Naive B cell (primary cell): ENCODE results near the gene ALDH18A1. TPM values are rescaled to one million over a fixed set of nuclear protein-coding genes. Genes with fewer than 3 reads are reported as not detected.
A peak's percentile ranks its signal among the peaks of the same experiment; 100 is the strongest.

Experiments used
- ATAC-seq, 2 donors: fragments of 150-1000 bp; cut with Tn5 transposase; 2 replicates each; pipeline ENCODE4 v1.10.0; 2021; ENCODE audit warnings: low read depth in 2 of 2, mild to moderate bottlenecking in 2 of 2, moderate library complexity in 2 of 2
- DNase-seq: peaks from one replicate; pipeline ENCODE4 v3.0.0; 2022
- H3K27ac Mint-ChIP-seq, 6 donors: one replicate each; pipeline ENCODE4 v1.8.0; 2020 to 2022; ENCODE audit warnings: mild to moderate bottlenecking in 6 of 6, mixed read lengths in 6 of 6, moderate library complexity in 5 of 6, inconsistent platforms in 2 of 6
- H3K27me3 Mint-ChIP-seq, 3 donors: one replicate each; pipeline ENCODE4 v1.8.0; 2021 to 2022; ENCODE audit warnings: mixed read lengths in 3 of 3, mild to moderate bottlenecking in 1 of 3
- H3K36me3 Mint-ChIP-seq, 2 donors: one replicate each; pipeline ENCODE4 v1.8.0; 2020 to 2022; ENCODE audit warnings: mixed read lengths in 2 of 2, inconsistent platforms in 1 of 2, mild to moderate bottlenecking in 1 of 2
- H3K4me1 Mint-ChIP-seq, 3 donors: one replicate each; pipeline ENCODE4 v1.8.0; 2020 to 2022; ENCODE audit warnings: mixed read lengths in 3 of 3, inconsistent platforms in 1 of 3, mild to moderate bottlenecking in 1 of 3, moderate library complexity in 1 of 3
- H3K4me3 Mint-ChIP-seq, 8 donors: one replicate each; pipeline ENCODE4 v1.8.0; 2020 to 2022; ENCODE audit warnings: mild to moderate bottlenecking in 8 of 8, mixed read lengths in 8 of 8, moderate library complexity in 8 of 8, inconsistent platforms in 2 of 8
- H3K9me3 Mint-ChIP-seq, 7 donors: one replicate each; pipeline ENCODE4 v1.8.0; 2020 to 2022; ENCODE audit warnings: mixed read lengths in 7 of 7, mild to moderate bottlenecking in 5 of 7, inconsistent platforms in 2 of 7, moderate library complexity in 1 of 7
- polyA plus RNA-seq, 6 donors: library from polyadenylated mRNA; unstranded; fragments of 300-500 nt; fragmentation: Illumina TruSeq; gene quantifications; one replicate each; pipeline ENCODE4 v1.2.3, GENCODE V29; 2021; ENCODE audit warnings: low read depth in 6 of 6

Gene ALDH18A1
- polyA plus RNA-seq, 6 donors from 2014 or later: 32.7 to 61.8 (median 45.5) TPM

DNA sequence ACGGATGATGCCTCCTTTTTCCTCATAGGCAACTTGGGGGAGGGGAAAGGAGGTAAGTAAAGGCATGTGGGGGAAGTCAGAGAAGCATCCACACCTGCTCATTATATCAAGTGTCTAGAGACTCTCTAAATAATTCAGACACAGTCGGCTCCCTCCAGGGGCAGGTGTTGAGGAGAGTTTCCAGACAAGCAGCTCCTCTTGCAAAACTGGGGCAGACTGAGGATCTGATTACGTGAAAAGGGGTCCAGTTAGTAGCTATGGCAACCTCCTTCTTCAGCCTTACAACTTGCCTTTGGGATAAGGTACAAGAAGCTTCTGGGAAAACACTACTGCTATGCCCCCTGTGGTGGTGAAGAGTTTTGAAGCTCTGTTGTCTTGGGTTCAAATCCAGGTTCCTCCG lies 56.4 kb downstream of the ALDH18A1 start:
- H3K36me3 Mint-ChIP-seq: peaks cover 0 to 2% of the 10 kb centered on the region in 2 donors
- H3K4me3 Mint-ChIP-seq: no peak overlapping the region
- ATAC-seq (no peak), DNase-seq (no peak)
- H3K27me3 Mint-ChIP-seq: peaks cover 4 to 15% (median 5%) of the 10 kb centered on the region in 3 donors
- peaks cover 0 to 3% (median 0%) of the 10 kb centered on the region in 3 donors for H3K4me1 Mint-ChIP-seq
- H3K9me3 Mint-ChIP-seq: no peaks in the 10 kb centered on the region
- no peak overlapping the region for H3K27ac Mint-ChIP-seq

DNA sequence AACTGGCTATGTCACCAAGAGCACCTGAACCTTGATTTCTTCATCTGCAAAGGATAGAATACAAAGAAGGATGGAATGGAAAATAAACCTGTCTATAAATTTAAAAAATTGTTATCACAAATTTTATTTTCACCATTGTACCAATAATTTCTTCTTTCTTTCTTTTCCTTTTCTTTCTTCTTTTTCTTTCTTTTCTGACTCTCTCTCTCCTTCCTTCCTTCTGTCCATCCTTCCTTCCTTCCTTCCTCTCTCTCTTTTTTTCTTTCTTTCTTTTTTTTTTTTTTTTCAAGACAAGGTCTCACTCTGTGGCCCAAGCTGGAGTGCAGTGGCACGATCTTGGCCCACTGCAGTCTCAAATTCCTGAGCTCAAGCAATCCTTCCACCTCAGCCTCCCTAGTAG lies 58.7 kb downstream of the ALDH18A1 start:
- H3K9me3 Mint-ChIP-seq: peaks cover 0 to 1% (median 0%) of the 10 kb centered on the region in 7 donors
- H3K36me3 Mint-ChIP-seq: no peaks in the 10 kb centered on the region
- DNase-seq (no peak), ATAC-seq (no peak)
- no peak overlapping the region for H3K4me3 Mint-ChIP-seq
- H3K27ac Mint-ChIP-seq: peak overlapping the region in 2 of 6 donors; percentile 38 to 76
- peaks cover 0 to 3% (median 3%) of the 10 kb centered on the region in 3 donors for H3K4me1 Mint-ChIP-seq
- H3K27me3 Mint-ChIP-seq: peaks cover 4 to 20% (median 5%) of the 10 kb centered on the region in 3 donors

DNA sequence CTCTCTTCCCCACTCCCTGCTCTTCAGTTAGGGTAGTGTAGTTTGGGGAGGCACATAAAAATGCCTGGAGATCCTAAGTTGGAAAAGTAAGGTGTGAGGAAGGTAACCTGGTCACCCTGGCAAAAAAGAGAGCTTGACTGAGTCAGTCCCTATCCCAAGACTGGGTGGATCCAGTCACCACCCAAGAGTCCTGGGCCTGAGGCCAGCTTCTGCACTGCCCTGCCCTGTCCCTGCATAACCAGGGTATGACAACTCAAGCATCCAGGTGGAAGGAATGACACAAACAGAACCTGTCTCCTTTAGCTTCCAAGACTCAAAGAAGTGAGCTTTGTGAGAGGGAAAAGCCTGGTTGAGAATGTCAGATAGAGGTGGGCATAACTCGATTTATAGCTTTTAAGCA lies 68.5 kb downstream of the ALDH18A1 start:
- no peak for DNase-seq
- no peaks in the 10 kb centered on the region for H3K36me3 Mint-ChIP-seq
- H3K9me3 Mint-ChIP-seq: peaks cover 0 to 2% (median 0%) of the 10 kb centered on the region in 7 donors
- ATAC-seq: no peak
- peaks cover 0 to under 1% (median 0%) of the 10 kb centered on the region in 3 donors for H3K4me1 Mint-ChIP-seq
- H3K27ac Mint-ChIP-seq: peak overlapping the region in 1 of 6 donors; percentile 27
- no peak overlapping the region for H3K4me3 Mint-ChIP-seq
- peaks cover 11 to 14% (median 14%) of the 10 kb centered on the region in 3 donors for H3K27me3 Mint-ChIP-seq

DNA sequence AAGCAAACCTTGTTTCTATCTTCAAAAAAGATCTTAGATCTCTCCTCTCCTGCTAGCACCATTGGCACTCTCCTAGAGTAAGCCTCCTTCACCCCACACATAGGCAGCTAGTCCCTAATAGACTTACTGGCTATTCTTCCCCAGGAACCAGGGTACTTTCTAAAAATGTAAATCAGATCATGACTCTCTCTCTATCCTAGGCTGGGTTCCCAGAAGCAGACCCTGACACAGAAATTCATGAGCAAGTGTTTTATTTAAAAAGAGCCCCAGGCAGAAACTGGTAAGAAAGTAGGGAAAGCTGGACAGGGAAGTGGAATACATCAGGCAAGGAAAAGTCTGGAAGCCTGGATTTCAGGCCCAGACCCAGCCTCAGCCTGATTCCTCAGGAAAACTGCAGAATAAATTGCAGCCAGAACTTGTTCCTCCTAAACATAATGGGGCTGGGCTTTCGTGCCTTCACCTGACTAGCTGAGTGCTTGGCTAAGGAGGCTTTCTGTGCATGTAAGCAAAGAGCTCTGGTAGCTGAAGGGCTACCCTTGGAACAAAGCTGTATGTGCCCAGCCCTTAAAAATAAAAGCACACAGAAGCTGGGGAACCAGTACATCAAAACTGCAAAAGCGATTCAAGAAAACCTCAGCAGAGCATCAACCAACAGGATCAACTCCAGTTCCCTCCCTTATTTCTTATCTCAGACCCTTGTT lies 76.5 kb downstream of the ALDH18A1 start:
- H3K9me3 Mint-ChIP-seq: no peaks in the 10 kb centered on the region
- H3K36me3 Mint-ChIP-seq: no peaks in the 10 kb centered on the region

DNA sequence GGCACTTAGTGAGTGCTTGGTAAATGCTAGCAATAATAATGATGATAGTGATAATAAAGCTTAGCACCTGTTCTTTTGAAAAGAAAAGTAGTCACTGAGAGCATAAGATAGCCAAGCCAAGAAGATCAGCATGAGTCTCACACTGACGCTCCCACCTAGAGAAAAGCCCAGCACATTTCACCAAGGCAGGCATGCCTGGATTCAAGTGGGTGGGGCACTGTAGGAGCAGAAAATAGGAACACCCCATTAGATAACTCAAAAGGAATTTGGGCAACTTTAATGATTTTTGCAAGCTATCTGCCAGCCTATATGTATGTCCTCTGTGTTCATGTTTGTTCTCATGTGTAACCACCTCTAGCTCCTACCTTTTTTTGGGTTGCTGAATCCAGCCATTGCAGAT lies 77.2 kb downstream of the ALDH18A1 start:
- H3K4me1 Mint-ChIP-seq: no peaks in the 10 kb centered on the region

More for the DNA sequence above, 76.5 kb downstream of the ALDH18A1 start:
- Mint-ChIP-seq H3K4me1 (no peaks in the 10 kb centered on the region), H3K27ac (peak overlapping the region in 1 of 6 donors; percentile 26), H3K27me3 (peaks cover 34 to 54% (median 44%) of the 10 kb centered on the region in 3 donors), H3K4me3 (no peak overlapping the region)
- DNase-seq: no peak
- no peak for ATAC-seq

DNA sequence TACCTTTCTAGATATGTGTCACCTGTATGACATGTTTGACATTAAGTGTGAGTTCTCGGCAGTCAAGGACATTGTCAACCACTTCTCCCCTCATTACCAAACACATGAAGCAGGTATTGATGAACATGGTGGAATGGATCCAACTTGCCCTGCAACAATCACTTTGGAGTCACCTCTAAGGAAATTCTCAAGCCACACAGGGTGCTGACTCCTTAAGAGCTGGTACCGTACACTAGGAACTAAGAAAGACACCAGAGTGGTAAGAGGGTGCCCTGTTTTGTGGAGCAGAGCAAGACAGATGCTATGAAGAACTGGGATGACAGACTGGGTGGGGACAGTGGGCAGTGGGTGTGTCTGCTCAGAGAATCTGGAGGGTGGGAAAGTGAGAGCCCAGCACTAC lies 77.9 kb downstream of the ALDH18A1 start:
- Mint-ChIP-seq H3K4me3 (no peak overlapping the region), H3K9me3 (no peaks in the 10 kb centered on the region), H3K27ac (no peak overlapping the region), H3K27me3 (peaks cover 47 to 66% (median 51%) of the 10 kb centered on the region in 3 donors), H3K4me1 (no peaks in the 10 kb centered on the region), H3K36me3 (no peaks in the 10 kb centered on the region)
- DNase-seq (no peak), ATAC-seq (no peak)

More for the DNA sequence above, 77.2 kb downstream of the ALDH18A1 start:
- Mint-ChIP-seq H3K4me3 (no peak overlapping the region), H3K36me3 (no peaks in the 10 kb centered on the region), H3K27ac (no peak overlapping the region), H3K27me3 (peaks cover 41 to 59% (median 46%) of the 10 kb centered on the region in 3 donors), H3K9me3 (no peaks in the 10 kb centered on the region)
- DNase-seq (no peak), ATAC-seq (no peak)

DNA sequence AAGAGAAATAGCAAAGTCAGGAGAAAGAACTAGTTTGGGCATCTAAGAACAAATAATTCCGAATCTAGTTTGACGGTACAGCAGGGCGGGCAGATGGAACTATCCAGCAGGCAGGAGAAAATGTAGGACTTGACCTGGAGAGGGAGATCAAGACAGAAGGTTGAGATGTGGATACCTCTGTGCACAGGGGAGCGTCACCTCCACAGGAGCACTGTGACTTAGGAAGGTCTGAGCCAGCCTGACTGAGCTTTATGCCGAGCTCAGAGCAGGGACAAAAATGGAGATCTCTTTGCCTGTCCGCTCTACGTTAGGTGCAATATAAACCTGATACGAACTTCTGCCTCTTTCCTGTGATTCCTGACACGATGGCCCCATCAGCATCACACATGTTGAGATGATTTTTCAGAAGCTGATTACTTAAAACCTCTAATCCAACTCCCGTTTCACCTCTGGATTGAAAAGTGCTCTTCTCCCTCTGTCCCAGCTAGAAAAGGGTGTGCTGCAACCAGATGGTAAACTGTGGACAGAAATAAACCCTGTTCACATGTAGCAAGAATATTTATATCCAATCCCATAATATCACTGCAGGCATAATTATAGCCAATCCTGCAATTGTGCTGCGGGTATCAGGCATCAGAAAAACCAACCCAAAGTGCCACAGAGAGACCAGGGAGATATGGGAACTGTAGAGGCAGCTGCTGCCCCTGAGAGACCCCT lies 81.7 kb downstream of the ALDH18A1 start:
- H3K27me3 Mint-ChIP-seq: peaks cover 30 to 40% (median 36%) of the 10 kb centered on the region in 3 donors
- H3K9me3 Mint-ChIP-seq: no peaks in the 10 kb centered on the region
- no peaks in the 10 kb centered on the region for H3K36me3 Mint-ChIP-seq
- ATAC-seq: no peak
- no peak overlapping the region for H3K4me3 Mint-ChIP-seq
- H3K4me1 Mint-ChIP-seq: no peaks in the 10 kb centered on the region
- DNase-seq: no peak
- no peak overlapping the region for H3K27ac Mint-ChIP-seq

DNA sequence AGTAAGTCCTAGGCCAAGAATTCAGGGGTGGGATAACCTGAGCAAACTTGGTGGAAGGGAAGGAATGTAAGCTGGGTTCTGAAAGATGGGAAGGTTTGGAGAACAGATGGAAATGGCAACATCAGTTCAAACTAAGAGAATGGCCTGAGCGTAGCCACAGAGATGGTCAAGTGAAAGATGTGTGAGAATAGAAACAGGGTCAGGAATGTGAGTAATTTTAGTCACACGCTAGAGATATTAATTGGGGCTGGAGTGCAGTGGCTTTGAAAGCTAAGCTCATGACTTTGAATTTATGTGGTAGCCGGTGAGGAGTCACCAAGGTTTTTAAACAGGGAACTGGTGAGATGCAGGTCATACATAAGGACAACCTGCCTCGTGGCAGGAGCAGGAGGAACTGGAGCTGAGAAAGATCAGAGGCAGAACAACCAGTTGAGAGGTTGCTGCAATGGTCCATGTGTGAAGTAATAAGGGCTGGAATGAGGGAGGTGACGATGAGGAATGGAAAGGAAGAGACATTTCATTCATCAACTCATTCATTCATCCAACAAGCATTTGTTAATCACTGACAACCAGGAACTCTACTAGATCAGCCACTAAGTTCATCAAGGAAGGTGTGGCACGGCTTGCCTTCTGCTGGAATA lies 82.4 kb downstream of the ALDH18A1 start:
- Mint-ChIP-seq H3K36me3 (no peaks in the 10 kb centered on the region), H3K4me1 (no peaks in the 10 kb centered on the region), H3K27ac (no peak overlapping the region), H3K27me3 (peaks cover 22 to 35% (median 31%) of the 10 kb centered on the region in 3 donors), H3K9me3 (no peaks in the 10 kb centered on the region), H3K4me3 (no peak overlapping the region)
- no peak for DNase-seq
- ATAC-seq: no peak

DNA sequence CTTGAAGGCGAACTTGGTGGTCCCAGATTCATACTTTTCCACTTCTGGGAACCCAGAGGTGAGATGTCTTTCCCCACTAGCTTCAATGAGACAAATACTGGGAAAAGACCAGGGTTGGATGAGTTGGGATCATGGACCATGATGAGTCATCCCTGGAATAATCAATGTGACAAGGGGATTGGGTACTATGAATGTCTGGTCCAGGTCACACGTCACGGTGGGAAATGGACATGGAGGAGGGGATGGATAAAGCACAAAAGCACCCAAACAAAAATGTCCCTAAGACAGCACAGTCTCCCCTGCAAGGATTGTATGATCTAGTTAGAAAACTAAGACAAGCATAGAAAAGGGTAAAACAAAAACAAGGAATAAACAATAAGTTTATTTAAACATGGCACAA lies 83.0 kb downstream of the ALDH18A1 start:
- Mint-ChIP-seq H3K36me3 (no peaks in the 10 kb centered on the region), H3K4me1 (no peaks in the 10 kb centered on the region), H3K9me3 (no peaks in the 10 kb centered on the region), H3K27ac (no peak overlapping the region), H3K27me3 (peaks cover 22 to 29% (median 26%) of the 10 kb centered on the region in 3 donors), H3K4me3 (no peak overlapping the region)
- DNase-seq (no peak), ATAC-seq (no peak)

DNA sequence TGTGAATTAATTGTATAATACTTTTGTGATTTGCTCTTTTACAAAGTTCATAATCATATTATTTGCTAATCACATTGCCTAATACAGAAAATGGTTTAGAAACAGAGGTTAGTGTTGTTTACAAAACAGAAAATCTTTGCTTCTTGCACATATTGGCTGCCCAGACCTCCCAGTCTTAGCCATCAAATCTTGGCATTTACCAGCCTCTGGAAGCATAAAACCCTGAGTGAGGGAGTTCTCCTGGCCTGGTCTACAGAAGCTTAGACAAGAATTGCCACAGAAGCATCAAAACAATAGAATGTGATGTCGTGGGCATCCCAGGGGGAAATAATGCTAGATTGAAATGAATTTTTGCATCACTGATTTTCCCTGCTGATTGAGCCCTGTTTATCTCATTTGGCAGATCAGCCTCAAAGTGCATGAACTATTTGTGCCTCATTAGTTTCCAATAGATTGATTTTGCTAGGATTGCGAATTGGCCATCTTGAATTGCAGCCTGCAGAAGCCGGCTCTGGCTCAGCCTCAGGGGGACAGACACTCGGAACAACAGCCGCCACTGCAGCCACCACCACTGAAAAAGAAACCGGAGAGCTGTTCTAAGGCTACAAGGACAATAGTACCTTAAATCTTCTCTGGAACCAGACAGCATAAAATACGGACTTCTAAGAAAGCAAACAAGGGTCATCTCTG lies 84.2 kb downstream of the ALDH18A1 start:
- Mint-ChIP-seq H3K27ac (no peak overlapping the region), H3K36me3 (no peaks in the 10 kb centered on the region), H3K4me3 (no peak overlapping the region), H3K4me1 (no peaks in the 10 kb centered on the region), H3K27me3 (peaks cover 19 to 26% (median 20%) of the 10 kb centered on the region in 3 donors), H3K9me3 (no peaks in the 10 kb centered on the region)
- DNase-seq (no peak), ATAC-seq (no peak)

DNA sequence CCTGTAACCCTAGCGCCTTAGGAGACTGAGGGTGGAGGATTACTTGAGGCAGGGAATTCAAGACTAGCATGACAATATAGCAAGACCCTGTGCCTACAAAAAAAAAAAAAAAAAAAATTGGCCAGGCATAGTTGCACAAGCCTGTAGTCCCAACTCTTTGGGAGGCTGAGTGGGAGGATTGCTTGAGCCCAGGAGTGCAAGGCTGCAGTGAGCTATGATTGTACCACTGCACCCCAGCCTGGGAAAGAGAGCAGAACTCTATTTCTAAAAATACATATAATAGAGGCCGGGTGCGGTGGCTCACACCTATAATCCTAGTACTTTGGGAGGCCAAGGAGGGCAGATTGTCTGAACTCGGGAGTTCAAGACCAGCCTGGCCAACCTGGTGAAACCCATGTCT lies 85.1 kb downstream of the ALDH18A1 start:
- Mint-ChIP-seq H3K27me3 (peaks cover 20 to 26% (median 22%) of the 10 kb centered on the region in 3 donors), H3K4me1 (no peaks in the 10 kb centered on the region), H3K9me3 (no peaks in the 10 kb centered on the region), H3K27ac (no peak overlapping the region), H3K36me3 (no peaks in the 10 kb centered on the region), H3K4me3 (no peak overlapping the region)
- no peak for ATAC-seq
- DNase-seq: no peak

DNA sequence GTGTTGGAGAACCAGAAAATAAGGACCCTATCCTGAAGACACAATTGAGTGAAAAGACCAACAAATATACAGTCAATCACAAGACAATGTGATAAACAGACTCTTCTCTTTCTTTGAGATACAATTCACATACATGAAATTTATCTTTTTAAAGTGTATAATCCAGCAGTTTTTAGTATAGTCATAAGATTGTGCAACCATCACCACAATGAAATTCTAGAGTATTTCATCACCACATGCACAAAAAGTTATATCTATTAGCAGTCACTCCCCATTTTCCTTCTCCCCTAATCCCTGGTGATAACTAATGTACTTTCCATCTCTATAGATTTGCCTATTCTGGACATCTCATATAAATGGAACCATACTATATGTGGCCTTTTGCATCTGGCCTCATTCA lies 87.1 kb downstream of the ALDH18A1 start:
- DNase-seq: no peak
- no peaks in the 10 kb centered on the region for H3K36me3 Mint-ChIP-seq
- no peak for ATAC-seq
- peak overlapping the region in 1 of 6 donors; percentile 70 for H3K27ac Mint-ChIP-seq
- peaks cover 15 to 21% (median 20%) of the 10 kb centered on the region in 3 donors for H3K27me3 Mint-ChIP-seq
- H3K4me3 Mint-ChIP-seq: no peak overlapping the region
- H3K9me3 Mint-ChIP-seq: no peaks in the 10 kb centered on the region
- H3K4me1 Mint-ChIP-seq: no peaks in the 10 kb centered on the region

DNA sequence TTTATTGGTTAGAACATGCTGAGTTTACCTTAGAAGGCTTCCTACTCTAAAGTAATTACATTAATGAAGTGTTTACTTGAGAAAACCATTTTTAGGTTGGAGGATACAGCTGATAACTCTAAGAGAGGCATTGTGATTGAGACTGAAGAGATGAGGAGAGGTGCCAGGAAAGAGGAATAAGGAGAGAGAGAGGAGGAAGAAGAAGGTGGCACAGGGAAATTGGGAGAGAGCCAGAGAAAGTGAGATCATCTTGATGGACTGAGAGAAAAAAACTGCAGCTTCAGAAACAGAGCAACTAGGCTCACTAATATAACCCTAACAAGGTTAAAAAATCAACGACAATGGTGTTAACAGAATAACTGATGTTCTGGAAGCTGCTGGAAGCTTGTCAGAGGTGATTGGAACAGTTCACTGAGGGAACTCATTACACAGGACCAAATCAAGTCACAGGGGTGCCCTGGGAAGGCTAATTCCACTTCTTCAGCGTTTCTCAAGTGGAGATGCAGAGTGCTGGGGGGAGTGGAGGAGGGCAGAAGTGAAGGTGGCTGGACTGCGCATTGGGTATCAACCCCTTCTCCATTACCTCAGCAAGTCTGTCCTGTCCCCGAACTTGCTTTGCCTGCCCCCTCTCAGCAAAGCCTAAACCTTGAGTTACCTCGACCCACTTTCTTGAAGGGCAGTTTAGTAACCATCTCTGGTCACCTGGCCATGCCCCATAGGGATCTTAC lies 88.4 kb downstream of the ALDH18A1 start:
- Mint-ChIP-seq H3K36me3 (no peaks in the 10 kb centered on the region), H3K9me3 (no peaks in the 10 kb centered on the region), H3K27me3 (peaks cover 6 to 9% (median 8%) of the 10 kb centered on the region in 3 donors), H3K4me1 (no peaks in the 10 kb centered on the region), H3K4me3 (no peak overlapping the region), H3K27ac (peak overlapping the region in 1 of 6 donors; percentile 0)
- ATAC-seq (no peak), DNase-seq (no peak)
